ENCODE results near the gene PICK1.

The PICK1 gene

GRCh38 chr22:38097058-38097457 lies 39.9 kb downstream of the PICK1 start:
- TF ChIP-seq FOXP2 (optimal IDR thresholded peaks at IDR 0.05; ENCODE audit: borderline replicate concordance, extremely low read depth, extremely low read length, insufficient read depth): no peak
- TF ChIP-seq POLR2AphosphoS5 (IDR thresholded peaks at IDR 0.05; ENCODE audit: low read depth, low read length): no peak

- TF ChIP-seq REST (IDR thresholded peaks at IDR 0.05; ENCODE audit: insufficient read depth in 1 of 2, low read depth in 2 of 2, low read length in 2 of 2): no peak
- no peak for TF ChIP-seq SIN3A (IDR thresholded peaks at IDR 0.05; ENCODE audit: borderline replicate concordance, insufficient read depth, low read length)
- no peak for TF ChIP-seq FOXP2 (optimal IDR thresholded peaks at IDR 0.05; ENCODE audit: borderline replicate concordance, extremely low read depth, extremely low read length, insufficient read depth)
- no peak for TF ChIP-seq TAF1 (IDR thresholded peaks at IDR 0.05; ENCODE audit: borderline replicate concordance, insufficient read depth, low read length)
Measured at GRCh38 chr22:38097557-38098409, 40.6 kb downstream of the PICK1 start.

DNA sequence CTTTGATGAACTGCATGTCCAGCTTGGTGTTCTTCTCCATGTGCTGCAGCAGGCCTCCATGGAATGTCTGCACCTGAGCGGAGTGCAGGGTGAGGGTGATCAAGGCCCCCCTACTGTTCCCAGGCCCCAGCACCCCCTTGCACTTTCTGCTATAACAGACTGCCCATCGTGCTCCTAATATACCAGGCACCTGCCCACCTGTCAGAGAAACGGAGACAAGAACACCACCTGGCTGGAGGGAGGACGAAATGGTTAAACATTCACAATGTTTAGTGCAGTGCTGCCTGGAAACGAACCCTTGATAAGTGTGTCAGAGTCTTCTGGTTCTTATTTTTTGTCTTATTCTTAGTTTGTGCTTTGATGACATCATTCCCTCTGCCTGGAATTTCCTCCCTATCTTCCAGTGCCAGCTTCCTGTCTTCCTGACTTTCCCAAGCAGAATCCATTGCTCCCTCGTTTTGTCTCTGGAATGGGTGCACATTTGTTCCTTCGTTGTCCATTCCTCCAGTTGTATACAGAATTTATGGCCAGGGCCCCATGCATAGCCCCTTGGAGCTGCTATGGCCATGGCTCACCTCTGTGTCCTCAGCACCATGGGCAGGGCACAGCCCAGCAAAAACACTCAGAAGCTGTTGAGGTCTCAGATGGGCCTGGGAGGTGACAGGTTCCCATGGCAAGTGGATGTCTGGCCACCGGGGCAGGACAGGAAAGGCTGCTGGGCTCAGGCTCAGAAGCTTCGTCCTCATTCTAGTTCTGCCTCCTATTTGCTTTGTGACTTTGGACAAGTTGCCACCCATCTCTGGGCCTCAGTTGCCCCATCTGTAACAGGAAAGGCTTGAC lies 41.4 kb downstream of the PICK1 start:
- TF ChIP-seq FOXP2 (optimal IDR thresholded peaks at IDR 0.05; ENCODE audit: borderline replicate concordance, extremely low read depth, extremely low read length, insufficient read depth) (no peak), REST (IDR thresholded peaks at IDR 0.05; ENCODE audit: insufficient read depth in 1 of 2, low read depth in 2 of 2, low read length in 2 of 2) (0 out of 4 replicates have a peak, but pooled peaks of 1 of the 2 experiments have one; percentile 51)

DNA sequence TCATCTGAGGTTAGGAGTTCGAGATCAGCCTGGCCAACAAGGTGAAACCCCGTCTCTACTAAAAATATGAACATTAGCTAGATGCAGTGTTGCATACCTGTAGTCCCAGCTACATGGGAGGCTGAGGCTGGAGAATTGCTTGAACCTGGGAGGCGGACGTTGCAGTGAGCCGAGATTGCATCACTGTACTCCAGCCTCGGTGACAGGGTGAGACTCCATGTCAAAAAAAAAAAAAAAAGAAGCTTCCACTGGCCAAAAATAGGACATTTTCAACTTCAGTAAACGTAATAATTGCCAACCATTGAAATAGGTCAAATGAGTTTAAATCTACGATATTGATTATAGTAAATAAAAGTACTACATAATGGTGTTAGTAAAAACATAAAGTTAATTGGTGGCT lies 46.4 kb downstream of the PICK1 start:
- no peak for TF ChIP-seq FOXP2 (optimal IDR thresholded peaks at IDR 0.05; ENCODE audit: borderline replicate concordance, extremely low read depth, extremely low read length, insufficient read depth)
- TF ChIP-seq POLR2AphosphoS5 (IDR thresholded peaks at IDR 0.05; ENCODE audit: low read depth, low read length): no peak
- TF ChIP-seq REST (IDR thresholded peaks at IDR 0.05; ENCODE audit: insufficient read depth in 1 of 2, low read depth in 2 of 2, low read length in 2 of 2): no peak
- TF ChIP-seq SIN3A (IDR thresholded peaks at IDR 0.05; ENCODE audit: borderline replicate concordance, insufficient read depth, low read length): no peak
- no peak for TF ChIP-seq TAF1 (IDR thresholded peaks at IDR 0.05; ENCODE audit: borderline replicate concordance, insufficient read depth, low read length)

- TF ChIP-seq POLR2AphosphoS5 (IDR thresholded peaks at IDR 0.05; ENCODE audit: low read depth, low read length) (no peak), SIN3A (IDR thresholded peaks at IDR 0.05; ENCODE audit: borderline replicate concordance, insufficient read depth, low read length) (no peak), REST (IDR thresholded peaks at IDR 0.05; ENCODE audit: insufficient read depth in 1 of 2, low read depth in 2 of 2, low read length in 2 of 2) (no peak), FOXP2 (optimal IDR thresholded peaks at IDR 0.05; ENCODE audit: borderline replicate concordance, extremely low read depth, extremely low read length, insufficient read depth) (no peak), TAF1 (IDR thresholded peaks at IDR 0.05; ENCODE audit: borderline replicate concordance, insufficient read depth, low read length) (no peak)
Measured at GRCh38 chr22:38104084-38104483, 46.9 kb downstream of the PICK1 start.
